AG10803 (cell line): Measurements from ENCODE around the gene SYNDIG1.

Source experiments
- DNase-seq: peaks from one replicate; pipeline ENCODE4 v3.0.0; 2010; ENCODE audit warnings: low read depth
- H3K4me3 ChIP-seq: 2 replicates; pipeline ENCODE4 v1.5.1; 2011; ENCODE audit warnings: mild to moderate bottlenecking, low read length, control low read depth
- CTCF ChIP-seq: conservative IDR thresholded peaks from 2 replicates; pipeline ENCODE4 v1.5.1; 2011; ENCODE audit warnings: mild to moderate bottlenecking, low read length, control low read depth, inconsistent platforms

SYNDIG1 gene

GRCh38 chr20:24657878-24658620 lies 188.6 kb downstream of the SYNDIG1 start:
- DNase-seq = no peak
- H3K4me3 ChIP-seq = no peak overlapping the region
- TF ChIP-seq CTCF = no peak

- no peak for TF ChIP-seq CTCF
- no peak for DNase-seq
Observed at GRCh38 chr20:24658920-24659660, 189.7 kb downstream of the SYNDIG1 start.

GRCh38 chr20:24659835-24660234 lies 190.4 kb downstream of the SYNDIG1 start:
- TF ChIP-seq CTCF = no peak
- no peak overlapping the region for H3K4me3 ChIP-seq
- DNase-seq = no peak

More at GRCh38 chr20:24658920-24659660, 189.7 kb downstream of the SYNDIG1 start:
- H3K4me3 ChIP-seq = no peak overlapping the region

GRCh38 chr20:24660651-24661050 lies 191.2 kb downstream of the SYNDIG1 start:
- TF ChIP-seq CTCF = no peak
- no peak for DNase-seq
- H3K4me3 ChIP-seq = no peak overlapping the region

- no peak for DNase-seq
- H3K4me3 ChIP-seq = no peak overlapping the region
- no peak for TF ChIP-seq CTCF
Observed at GRCh38 chr20:24661255-24661654, 191.8 kb downstream of the SYNDIG1 start.

- TF ChIP-seq CTCF = no peak
- DNase-seq = no peak
- H3K4me3 ChIP-seq = no peak overlapping the region
Observed at GRCh38 chr20:24662322-24662721, 192.9 kb downstream of the SYNDIG1 start.
